BE2C (cell line): ENCODE results near the gene TSC22D3.
"Not testable (repeated sequence)": the region's sequence is repeated elsewhere in the genome, so short reads cannot be mapped to it uniquely, and the experiment has no call there.

ENCODE experiments used
- DNase-seq: peaks from one replicate; pipeline ENCODE4 v3.0.0-alpha.2; 2020
- H3K27me3 ChIP-seq: fragments of 250-450 bp; sonication (Bioruptor Pico); 2 replicates; pipeline ENCODE4 v1.5.1; 2020; ENCODE audit warnings: mild to moderate bottlenecking
- H3K36me3 ChIP-seq: fragments of 250-450 bp; sonication (Bioruptor Pico); 2 replicates; pipeline ENCODE4 v1.5.1; 2020; ENCODE audit warnings: mild to moderate bottlenecking
- H3K4me1 ChIP-seq: fragments of 250-450 bp; sonication (Bioruptor Pico); 2 replicates; pipeline ENCODE4 v1.5.1; 2020
- H3K4me3 ChIP-seq: 2 replicates; pipeline ENCODE4 v1.5.1; 2011; ENCODE audit warnings: low read depth, low read length
- H3K9me3 ChIP-seq: fragments of 250-450 bp; sonication (Bioruptor Pico); 2 replicates; pipeline ENCODE4 v1.5.1; 2020
- TF ChIP-seq, protein P1 (sequence below): IDR thresholded peaks from 2 replicates; pipeline ENCODE4 v1.5.1; 2012; ENCODE audit warnings: mild to moderate bottlenecking, low read depth, low read length

Gene TSC22D3

DNA sequence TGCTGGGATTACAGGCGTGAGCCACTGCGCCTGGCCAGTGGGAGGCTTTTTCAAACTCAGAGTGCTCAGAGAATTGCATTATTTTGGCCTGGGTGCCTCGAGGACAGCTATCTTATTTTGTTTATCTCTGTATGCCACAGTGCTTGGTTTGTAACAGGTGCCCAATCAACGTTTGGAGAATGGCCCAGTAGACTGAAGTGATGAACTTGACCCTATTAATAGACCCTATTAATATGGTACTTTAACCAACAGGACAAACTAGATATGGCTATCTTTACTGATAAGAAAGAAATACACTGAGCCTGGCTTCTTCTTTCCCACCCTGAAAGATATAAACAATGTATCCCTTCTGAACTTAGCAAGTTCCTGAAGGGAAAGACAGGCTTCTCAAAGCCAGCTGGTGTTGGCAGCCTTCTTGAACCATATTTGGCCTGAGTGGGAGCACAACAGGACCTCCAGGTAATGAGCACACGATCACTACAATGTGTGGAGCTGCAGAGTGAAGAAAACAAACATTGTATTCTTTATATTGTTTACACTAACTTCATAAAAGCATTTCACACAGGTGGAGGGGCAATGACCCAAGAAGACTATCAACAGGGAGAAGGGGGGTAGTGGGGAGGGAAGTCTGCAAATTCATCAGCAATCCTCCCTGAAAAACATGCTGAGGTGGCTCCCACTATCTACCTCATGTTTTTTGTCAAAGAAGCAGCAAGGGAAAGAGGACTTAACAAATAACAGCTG is 105.5 kb downstream of the TSC22D3 start:
- H3K9me3 ChIP-seq = no peaks in the 10 kb centered on the region
- H3K36me3 ChIP-seq = no peaks in the 10 kb centered on the region
- no peaks in the 10 kb centered on the region for H3K27me3 ChIP-seq
- H3K4me1 ChIP-seq = no peaks in the 10 kb centered on the region
- no peak overlapping the region for H3K4me3 ChIP-seq
- no peak for DNase-seq
- TF ChIP-seq, protein P1, sequence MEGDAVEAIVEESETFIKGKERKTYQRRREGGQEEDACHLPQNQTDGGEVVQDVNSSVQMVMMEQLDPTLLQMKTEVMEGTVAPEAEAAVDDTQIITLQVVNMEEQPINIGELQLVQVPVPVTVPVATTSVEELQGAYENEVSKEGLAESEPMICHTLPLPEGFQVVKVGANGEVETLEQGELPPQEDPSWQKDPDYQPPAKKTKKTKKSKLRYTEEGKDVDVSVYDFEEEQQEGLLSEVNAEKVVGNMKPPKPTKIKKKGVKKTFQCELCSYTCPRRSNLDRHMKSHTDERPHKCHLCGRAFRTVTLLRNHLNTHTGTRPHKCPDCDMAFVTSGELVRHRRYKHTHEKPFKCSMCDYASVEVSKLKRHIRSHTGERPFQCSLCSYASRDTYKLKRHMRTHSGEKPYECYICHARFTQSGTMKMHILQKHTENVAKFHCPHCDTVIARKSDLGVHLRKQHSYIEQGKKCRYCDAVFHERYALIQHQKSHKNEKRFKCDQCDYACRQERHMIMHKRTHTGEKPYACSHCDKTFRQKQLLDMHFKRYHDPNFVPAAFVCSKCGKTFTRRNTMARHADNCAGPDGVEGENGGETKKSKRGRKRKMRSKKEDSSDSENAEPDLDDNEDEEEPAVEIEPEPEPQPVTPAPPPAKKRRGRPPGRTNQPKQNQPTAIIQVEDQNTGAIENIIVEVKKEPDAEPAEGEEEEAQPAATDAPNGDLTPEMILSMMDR = no peak

DNA sequence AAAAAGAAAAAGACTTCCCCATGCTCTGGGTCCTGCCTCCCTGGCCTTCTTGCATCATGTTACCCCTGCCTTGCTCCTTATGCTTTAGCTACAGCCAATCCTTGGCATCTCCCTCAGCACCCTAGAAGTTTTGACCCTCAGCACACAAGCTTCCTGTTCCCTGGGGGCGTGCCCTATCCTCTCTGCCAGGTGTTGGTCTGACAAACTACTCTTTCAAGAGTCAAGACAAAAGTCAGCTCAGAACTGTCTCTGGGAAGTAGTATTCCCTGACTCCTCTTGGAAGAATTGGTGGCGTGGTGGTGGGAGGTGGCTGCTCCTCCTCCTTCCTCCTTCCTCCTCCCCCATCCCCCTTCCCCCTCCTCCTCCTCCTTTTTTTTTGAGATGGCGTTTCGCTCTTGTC is 106.3 kb downstream of the TSC22D3 start:
- H3K9me3 ChIP-seq = no peaks in the 10 kb centered on the region
- no peaks in the 10 kb centered on the region for H3K4me1 ChIP-seq
- DNase-seq = no peak
- no peaks in the 10 kb centered on the region for H3K27me3 ChIP-seq
- TF ChIP-seq, protein P1 = no peak
- no peaks in the 10 kb centered on the region for H3K36me3 ChIP-seq
- no peak overlapping the region for H3K4me3 ChIP-seq

DNA sequence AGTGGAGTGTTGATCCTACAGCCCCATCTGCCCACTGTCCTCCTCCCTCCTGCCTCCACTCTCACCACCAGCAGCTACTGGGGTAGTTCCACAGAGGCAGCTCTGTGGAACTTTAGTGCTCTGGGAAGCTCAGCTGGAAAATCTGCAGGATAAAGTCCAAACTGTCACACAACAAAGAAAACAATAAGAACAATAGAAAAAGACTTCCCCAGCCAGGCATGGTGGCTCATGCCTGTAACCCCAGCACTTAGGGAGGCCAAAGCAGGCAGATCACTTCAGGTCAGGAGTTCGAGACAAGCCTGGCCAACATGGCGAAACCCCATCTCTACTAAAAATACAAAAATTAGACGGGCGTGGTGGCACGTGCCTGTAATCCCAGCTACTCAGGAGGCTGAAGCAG is 106.9 kb downstream of the TSC22D3 start:
- not testable (repeated sequence) for DNase-seq, H3K4me3 ChIP-seq, H3K4me1 ChIP-seq, H3K36me3 ChIP-seq, H3K9me3 ChIP-seq, H3K27me3 ChIP-seq

DNA sequence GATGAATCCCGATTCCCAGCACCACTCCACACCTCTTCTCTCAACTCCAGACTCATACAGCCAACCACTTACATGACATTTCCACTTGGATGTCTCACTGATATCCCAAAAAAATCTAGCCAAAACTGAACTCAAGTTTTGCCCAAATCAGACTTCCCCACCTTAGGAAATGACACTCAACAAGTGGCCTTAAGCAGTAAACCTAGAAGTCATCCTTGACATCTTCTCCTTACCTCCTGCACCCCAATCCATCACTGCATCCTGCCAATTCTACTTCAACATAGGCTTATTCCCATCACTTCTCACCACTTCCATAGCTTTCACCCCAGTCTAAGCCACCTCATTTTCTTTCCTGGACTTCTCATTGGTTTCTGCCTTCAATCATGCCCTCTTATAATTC is 108.2 kb downstream of the TSC22D3 start:
- no peaks in the 10 kb centered on the region for H3K9me3 ChIP-seq
- TF ChIP-seq, protein P1 = no peak
- H3K27me3 ChIP-seq = no peaks in the 10 kb centered on the region
- DNase-seq = no peak
- H3K4me1 ChIP-seq = no peaks in the 10 kb centered on the region
- H3K36me3 ChIP-seq = no peaks in the 10 kb centered on the region
- H3K4me3 ChIP-seq = no peak overlapping the region

DNA sequence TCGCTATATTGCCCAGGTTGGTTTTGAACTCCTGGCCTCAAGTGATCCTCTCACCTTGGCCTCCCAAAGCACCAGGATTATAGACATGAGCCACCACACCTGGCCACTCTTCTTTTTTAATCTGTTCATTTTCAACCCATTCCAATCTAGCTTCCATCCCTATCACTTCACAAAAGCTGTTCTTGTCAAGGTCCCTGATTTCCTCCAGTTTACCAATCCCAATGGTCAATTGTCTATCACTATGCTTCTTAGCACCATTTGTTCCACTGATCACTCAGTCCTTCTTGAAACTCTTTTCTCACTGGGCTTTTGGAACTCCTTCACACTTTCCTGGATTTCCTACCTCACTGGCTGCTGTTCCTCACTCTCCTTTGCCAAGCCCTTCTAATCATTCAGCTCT is 108.7 kb downstream of the TSC22D3 start:
- H3K27me3 ChIP-seq = no peaks in the 10 kb centered on the region
- TF ChIP-seq, protein P1 = no peak
- no peak overlapping the region for H3K4me3 ChIP-seq
- no peaks in the 10 kb centered on the region for H3K36me3 ChIP-seq
- H3K4me1 ChIP-seq = no peaks in the 10 kb centered on the region
- DNase-seq = no peak
- H3K9me3 ChIP-seq = no peaks in the 10 kb centered on the region
